ENCODE measurements around the gene PNPLA8.

- TF ChIP-seq POLR2A (IDR thresholded peaks at IDR 0.05; ENCODE audit: extremely low read depth, insufficient read length) (no peak), CTCF (IDR thresholded peaks at IDR 0.05; ENCODE audit: low read depth, low read length) (no peak), MYC (IDR thresholded peaks at IDR 0.05; ENCODE audit: low read depth, low read length) (no peak)
Observed at GRCh38 chr7:108480311-108480710, 45.6 kb downstream of the PNPLA8 start.
